Measurements from ENCODE around the gene BICDL2.
"Not testable (repeated sequence)": the region's sequence is repeated elsewhere in the genome, so short reads cannot be mapped to it uniquely, and the experiment has no call there.

BICDL2 gene

GRCh38 chr16:3063625-3064386 lies 27.1 kb upstream of the BICDL2 start:
- DNase-seq, result no peak

- no peak for DNase-seq
These were observed 25.8 kb upstream of the BICDL2 start for GRCh38 chr16:3062553-3062952.

- no peak for DNase-seq
These were observed 23.8 kb upstream of the BICDL2 start for GRCh38 chr16:3060339-3061127.

- DNase-seq, result no peak
These were observed 23.0 kb upstream of the BICDL2 start for GRCh38 chr16:3059723-3060242.

- peak; percentile 92 for DNase-seq
These were observed 22.4 kb upstream of the BICDL2 start for GRCh38 chr16:3059041-3059722.

GRCh38 chr16:3058139-3059030 lies 21.6 kb upstream of the BICDL2 start:
- peak; percentile 66 for DNase-seq

GRCh38 chr16:3057181-3058138 lies 20.7 kb upstream of the BICDL2 start:
- no peak for DNase-seq

GRCh38 chr16:3056336-3057180 lies 19.8 kb upstream of the BICDL2 start:
- DNase-seq, result no peak

GRCh38 chr16:3055734-3056115 lies 19.0 kb upstream of the BICDL2 start:
- DNase-seq, result not testable (repeated sequence)

- peak; percentile 34 for DNase-seq
These were observed 18.4 kb upstream of the BICDL2 start for GRCh38 chr16:3054965-3055733.

- not testable (repeated sequence) for DNase-seq
These were observed 16.6 kb upstream of the BICDL2 start for GRCh38 chr16:3053330-3053710.

- not testable (repeated sequence) for DNase-seq
These were observed 16.0 kb upstream of the BICDL2 start for GRCh38 chr16:3052571-3053329.

GRCh38 chr16:3051494-3051893 lies 14.8 kb upstream of the BICDL2 start:
- no peak for DNase-seq

- DNase-seq, result no peak
These were observed 14.3 kb upstream of the BICDL2 start for GRCh38 chr16:3051009-3051408.

- DNase-seq, result no peak
These were observed 13.7 kb upstream of the BICDL2 start for GRCh38 chr16:3050487-3050886.

GRCh38 chr16:3049921-3050481 lies 13.3 kb upstream of the BICDL2 start:
- no peak for DNase-seq

GRCh38 chr16:3047387-3047720 lies 10.6 kb upstream of the BICDL2 start:
- DNase-seq, result no peak

- no peak for DNase-seq
These were observed 10.1 kb upstream of the BICDL2 start for GRCh38 chr16:3046641-3047386.

Measured in RPMI8226 (cell line).